HG03159 (cell line): Measurements from ENCODE around the gene HOXA5.

Experiments
- ATAC-seq: cut with Tn5 transposase; IDR thresholded peaks from one replicate; pipeline ENCODE4 v1.9.1; 2021; ENCODE audit warnings: mild to moderate bottlenecking, moderate library complexity; ENCODE audit not compliant: unreplicated experiment

HOXA5 gene

DNA sequence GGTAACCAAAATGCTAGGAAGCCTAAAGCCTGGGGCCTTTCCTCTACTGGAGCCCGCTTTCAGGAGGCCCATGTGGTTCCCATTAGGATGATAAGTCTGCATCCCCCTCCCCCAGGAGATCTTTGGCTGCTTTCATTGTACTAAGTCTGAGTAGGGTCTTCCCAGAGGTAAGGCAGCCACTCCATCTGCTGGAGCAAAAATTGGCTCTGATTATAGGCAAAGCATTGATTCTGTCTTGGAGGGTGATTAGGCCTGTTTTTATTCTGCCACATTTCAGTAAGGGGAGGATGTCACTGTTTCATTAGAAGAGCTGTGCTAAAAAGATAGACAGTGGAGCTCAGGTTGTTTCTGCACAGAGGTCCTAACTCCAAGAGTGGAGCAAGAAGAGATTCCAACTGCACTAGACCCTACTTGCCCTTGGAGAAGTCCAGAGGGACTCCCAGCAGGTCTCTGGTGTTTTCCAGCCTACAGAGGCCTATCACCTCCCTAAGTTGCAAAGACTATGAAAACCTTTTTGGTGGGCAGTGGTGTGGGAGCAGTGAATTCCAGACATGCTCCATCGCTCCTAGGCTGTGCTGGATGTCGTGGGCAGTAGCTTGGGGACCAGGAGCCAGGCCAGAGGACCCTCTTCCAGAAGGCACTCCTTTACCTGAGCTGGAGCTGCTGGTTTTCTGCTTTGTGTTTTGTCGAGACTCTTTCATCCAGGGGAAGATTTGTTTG is 33.9 kb downstream of the HOXA5 start:
- no peak for ATAC-seq

DNA sequence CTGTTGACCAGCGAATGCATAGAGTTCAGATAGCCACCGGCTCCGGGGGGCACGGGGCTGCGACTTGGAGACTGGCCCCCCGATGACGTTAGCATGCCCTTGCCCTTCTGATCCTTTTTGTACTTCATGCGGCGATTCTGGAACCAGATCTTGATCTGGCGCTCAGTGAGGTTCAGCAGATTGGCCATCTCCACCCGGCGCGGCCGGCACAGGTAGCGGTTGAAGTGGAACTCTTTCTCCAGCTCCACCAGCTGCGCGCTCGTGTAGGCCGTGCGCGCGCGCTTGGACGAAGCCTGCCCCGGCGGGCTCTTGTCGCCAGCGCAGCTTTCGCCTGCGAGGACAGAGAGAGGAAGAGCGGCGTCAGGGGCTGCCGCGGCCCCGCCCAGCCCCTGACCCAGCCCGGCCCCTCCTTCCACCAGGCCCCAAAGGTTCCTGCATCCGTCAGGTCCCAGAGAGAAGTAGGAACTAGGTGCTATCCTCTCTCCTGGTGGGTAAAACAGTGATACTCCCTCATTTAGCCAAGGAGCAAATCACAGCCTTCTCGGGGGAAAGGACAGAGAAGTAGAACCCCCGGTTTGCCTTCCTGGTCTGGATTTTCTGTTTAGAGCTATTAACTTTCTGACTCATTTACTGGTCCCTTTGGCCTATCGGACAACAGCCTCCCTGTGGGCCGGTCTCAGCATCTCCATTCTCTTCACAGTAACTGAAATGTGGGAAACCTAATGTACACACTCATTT is 34.9 kb downstream of the HOXA5 start:
- no peak for ATAC-seq

DNA sequence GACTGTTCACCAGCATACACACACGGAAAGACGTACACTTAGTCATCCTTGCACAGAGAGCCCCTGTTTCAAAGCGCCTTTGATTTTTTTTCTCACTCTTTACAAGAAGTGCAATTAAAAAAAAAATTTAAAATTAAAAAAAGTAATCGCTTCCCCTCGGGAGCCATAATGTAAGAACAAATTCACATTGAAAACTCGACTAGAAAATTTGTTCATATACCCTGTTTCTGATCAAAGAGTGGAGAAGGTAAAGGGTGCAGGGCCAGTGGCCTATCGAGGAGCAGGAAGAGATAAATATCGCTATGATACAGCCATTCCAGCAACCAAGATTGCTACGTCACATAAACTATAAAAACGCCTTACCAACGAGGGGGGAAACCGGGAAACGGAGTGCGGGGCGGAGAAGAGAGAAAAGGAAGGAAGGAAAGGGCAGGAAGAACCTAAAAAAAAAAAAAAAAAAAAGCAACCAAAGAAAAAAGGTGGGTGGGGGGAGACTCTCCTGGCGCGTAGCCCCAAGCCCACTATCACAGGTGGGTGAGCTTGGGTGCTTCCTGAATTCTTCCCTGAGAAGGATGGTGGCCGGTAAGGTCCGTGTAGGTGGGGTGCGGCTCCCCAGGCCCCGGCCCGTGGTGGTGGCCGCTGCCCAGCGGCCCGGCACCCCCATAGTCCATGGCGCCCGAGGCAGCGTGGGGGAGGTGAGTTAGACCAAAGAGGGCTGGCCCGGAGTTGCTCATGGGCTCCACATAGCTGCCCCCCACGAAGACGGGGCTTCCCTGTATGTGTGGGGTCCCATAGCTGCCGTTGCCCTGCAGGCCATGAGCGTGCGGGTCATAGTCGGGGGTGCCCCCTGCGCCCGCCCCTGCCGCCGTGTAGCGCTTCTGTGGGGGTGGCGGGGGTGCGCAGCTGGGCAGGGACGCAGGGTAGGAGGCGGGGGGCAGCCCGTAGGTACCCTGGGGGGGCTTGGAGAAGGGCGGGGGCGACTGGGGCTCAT is 35.8 kb downstream of the HOXA5 start:
- no peak for ATAC-seq

DNA sequence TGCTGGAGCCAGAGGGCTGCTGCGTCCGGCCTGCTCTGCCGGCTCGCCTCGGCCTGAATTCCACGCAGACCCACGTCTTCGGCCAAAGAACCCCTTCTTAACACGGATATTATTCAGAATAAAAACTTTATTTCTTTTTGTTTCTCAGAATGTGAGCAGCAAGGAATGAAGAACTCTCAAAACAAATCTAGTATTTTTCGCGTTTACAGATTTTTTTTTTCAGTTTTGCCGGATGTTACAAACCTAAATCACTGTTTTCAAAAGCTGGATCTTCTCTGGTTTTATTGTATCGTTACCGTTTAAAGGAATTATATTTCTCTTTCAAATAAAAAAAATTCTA is 36.6 kb downstream of the HOXA5 start:
- no peak for ATAC-seq

DNA sequence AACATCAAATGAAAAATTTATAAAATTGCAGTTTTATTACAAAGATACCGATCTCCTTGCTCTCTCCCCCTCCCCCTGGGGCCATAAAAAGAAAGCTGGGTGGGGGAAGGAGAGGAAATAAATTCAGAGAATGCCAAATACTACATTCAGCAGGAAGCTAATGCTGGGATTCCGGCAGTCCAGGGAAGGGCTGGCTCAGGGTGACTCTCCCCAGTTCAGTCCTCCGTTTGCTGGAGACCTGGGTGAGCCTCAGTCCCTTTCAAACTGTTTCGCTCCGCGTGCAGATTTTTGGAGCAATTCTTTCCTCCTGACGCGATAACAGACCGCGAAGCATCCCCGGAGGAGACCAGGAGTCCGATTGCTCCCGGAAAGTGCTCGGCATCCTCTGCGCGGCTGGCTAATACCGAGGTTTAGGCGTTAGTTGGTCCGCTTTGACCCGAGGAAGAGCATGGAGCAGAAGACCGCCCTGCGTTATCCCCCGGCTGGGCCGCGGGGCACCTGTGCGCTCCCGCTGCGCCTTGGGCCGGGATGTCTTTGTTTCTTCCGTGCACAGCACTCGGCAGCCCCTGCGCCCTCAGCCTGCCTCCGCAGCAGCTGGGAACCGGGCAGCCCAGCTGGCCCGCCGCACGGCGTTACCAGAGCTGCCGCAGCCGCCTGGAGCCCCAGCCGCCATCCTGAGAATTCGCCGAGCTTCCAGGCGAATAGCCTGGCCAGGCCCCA is 37.1 kb downstream of the HOXA5 start:
- ATAC-seq = no peak

DNA sequence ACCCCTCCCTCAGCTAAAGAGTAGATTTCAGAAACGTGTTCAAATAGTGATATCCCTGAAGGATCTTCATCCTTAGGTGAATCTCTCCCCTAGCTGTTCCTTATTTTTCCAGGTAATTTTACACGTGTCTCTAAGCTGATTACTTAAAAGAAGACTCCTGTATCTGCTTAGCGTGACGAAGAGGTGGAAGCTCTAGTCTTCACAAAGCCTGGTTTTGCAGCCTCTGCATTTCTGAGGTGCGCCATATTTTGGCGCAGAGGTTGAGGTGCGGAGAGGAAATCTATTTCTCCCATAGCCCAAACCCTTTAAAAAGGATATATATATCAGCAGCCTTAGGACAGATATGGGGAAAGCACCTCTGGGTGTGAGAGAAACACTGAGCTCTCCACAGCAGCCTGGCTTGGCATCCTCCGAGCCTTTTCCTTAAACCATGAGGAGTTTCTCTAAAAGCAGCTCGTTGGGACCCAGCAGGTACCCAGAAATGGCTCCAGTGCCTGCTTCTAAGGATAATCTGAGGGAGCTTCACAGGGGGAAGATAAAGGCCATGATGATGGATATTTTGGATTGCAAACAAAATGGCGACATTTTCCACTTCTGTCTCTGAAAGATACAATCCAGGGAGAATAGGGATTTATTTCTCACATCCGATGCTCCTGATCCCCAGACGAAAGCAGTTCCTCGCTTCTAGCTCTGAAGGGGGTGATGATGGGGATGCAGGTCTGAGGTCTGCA is 38.0 kb downstream of the HOXA5 start:
- ATAC-seq = no peak

DNA sequence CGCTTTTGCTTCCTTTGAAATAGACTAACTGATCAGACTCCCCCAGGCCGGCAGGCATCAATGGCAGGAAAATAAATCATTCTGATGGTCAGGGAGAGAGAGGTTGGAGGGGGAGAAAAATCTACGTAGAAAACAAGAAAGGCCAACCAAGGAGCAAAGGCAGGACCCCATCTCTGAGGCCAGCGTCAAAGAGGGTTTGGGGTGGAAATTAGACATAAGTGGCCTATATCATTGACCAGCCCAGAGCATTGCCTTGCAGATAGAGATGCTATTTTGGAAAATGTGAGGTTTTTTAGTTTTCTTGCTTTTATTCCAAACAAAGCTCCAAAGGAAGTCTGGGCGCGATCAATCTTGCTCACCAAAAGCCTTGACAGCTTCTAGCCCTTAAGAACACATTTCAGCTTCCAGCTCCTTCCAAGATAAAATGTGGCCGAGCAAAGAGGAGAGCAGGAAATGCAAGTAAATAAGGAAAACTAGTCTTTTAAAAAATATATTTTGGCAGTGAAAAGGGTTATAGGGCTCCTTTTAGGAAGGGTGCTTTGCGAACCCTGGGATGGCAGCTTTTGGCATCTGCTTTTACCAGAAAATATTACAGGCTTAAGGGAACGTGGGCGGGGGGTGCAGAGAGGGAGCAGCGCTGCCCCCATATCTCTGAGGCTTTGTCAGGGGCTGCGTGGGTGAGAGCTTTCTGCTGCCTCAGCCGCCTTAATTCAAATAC is 39.0 kb downstream of the HOXA5 start:
- ATAC-seq = no peak

DNA sequence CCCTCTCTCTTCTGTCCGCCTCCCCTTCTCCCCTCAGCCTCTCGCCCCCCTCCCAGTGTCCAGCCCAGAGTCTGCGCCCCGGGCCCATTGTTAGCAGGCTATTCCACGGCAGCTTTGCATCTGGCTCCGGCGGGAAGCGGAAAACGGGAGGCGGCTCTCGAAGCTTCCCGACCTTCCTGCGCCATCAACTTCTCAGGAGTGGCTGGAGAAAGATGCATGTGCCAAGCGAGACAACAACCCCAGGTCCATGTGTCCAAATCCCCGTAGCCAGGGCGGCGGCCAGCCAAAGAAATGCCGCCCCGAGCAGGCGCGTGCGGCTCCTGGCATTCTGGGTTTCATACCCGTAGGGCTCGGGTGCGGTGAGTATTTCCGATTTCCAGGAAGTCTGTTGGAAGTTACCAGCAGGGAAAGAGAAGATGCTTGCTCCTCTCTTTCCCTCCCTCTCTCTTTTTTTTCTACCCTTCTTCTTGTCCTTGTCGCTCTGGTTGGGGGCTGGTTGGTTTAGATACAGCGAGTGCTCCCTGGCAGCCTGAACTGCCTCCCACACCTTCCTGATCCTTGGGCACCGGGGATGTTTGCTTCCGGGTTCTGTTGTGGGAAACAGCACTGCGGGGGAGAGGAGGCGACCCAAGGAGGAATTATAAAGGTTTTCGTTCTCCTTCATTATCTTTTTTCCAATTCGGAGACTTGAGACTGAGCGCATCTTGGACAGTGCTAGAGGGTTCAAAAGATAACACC is 39.8 kb downstream of the HOXA5 start:
- no peak for ATAC-seq

DNA sequence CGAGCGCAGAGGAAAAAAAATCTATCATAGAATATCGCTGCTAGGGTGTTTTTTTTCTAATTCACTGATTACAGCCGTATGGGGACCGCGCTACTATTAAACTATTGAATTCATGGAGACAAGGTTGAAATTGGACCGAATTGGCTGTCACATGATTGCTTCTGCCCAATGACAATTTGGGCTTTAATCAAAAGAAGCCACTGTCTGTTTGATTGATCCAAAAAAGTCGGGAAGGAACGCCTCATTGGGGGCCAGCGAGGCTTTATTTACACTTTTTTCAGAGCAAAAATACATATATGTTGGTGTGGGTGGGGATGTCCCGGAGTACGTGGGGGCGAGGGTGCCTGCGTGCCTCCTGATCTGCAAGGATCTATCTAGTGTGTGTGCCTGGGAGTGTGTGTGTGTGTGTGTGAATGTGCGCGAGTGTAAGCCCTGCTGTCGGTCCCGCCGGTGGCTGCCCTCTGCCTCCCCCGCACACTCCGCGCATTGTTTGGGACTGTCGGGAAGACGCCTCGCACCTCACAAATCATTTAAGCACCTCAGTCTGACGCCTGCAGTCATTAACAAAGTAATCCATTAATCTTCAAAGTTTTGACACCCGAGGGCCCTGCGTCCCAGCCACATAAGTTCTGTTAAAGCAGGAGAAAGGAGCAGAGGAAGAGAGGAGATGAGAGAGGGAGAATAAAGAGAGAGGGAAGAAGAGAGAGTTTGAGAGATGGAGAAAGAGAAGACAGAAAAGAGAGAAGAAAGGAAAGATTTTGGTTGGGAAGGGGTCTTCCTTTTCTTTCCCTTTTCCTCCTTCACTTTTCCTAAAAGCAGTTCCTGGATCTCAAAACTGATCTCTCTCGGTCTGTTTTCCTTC is 40.7 kb downstream of the HOXA5 start, which contains the start of gene HOXA2:
Gene HOXA2, minus strand, starts transcription at position 103 of the 862 bp plus-strand sequence. CDS start 183 bp downstream, outside the sequence.
- no peak for ATAC-seq

DNA sequence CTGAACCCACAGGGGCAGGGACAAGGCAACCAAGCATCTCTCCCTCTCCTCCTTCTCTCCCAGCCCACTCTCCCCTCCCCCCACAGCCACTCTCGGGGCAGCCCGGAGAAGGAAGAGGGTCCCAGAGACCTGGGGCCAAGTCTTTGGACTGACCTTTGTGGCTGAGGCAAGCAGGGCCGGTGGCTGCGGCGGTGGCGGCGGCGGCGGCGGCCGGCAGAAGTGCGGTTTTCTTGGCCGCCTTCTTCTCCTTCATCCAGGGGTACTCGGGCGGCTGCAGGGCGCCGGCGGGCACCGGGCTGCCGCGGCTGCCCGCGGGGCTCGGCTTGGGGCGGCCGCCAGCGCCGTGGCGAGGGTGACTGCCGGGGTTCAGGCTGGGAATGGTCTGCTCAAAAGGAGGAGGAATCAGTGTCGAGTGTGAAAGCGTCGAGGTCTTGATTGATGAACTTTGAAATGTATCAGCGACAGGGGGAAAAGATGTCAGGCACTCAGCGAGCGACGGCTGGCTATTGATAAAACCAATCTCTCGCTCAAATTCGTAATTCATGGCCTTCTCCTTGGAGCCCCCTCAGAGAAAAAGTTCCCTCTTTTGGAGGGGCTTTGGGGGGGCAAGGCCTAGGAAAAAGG is 41.4 kb downstream of the HOXA5 start:
- no peak for ATAC-seq

DNA sequence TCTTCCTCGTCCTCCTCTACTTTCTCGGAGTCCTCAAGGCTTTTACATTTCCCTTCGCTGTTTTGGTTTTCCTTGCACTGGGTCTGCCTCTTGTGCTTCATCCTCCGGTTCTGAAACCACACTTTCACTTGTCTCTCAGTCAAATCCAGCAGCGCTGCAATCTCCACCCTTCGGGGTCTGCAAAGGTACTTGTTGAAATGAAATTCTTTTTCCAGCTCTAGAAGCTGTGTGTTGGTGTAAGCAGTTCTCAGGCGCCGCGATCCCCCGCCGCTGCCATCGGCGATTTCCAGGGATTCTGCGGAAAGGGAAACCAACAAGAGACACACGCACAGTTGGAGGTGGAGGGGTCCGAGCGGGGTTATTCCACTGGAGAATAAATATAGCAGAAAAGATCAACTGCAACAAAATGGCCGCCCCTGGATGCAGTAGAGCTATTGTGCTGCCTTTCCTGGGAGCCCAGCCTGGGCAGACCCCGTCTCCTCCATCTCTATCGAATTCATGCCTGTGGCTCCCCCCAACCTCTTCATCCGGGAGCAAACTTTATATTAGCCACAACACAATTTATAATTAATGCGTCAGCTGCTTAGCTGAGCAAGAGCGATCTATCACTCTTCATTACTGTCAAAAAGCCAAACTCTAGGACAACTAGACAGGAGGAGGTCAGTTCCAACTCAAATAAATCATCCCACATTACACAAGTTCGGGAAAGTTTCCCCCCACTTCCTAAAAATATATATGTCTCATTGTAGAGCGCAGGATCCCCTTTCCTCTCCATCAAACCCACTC is 42.1 kb downstream of the HOXA5 start:
- no peak for ATAC-seq

DNA sequence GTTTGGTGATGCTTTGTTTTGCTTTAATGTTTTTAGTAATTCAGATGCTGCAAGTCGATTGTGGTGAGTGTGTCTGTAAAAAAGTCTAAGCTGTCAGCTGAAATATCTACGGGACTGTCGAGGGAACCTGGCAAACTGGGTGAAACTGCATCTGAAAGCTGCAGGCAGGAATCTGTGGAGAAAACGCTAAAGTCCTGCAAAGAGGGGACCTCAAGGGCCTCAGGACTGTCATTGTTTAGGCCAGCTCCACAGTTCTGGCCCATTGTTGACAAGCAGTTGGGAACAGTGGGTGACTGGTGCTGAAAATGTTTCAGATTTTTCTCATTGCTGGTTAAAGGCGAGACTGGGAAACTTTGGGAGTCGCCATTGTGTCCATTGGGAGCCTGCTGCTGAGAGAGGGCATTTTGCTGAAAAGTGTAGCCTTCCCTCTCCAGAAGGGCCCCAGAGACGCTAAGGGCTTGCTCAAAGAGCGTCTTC is 42.7 kb downstream of the HOXA5 start:
- no peak for ATAC-seq

DNA sequence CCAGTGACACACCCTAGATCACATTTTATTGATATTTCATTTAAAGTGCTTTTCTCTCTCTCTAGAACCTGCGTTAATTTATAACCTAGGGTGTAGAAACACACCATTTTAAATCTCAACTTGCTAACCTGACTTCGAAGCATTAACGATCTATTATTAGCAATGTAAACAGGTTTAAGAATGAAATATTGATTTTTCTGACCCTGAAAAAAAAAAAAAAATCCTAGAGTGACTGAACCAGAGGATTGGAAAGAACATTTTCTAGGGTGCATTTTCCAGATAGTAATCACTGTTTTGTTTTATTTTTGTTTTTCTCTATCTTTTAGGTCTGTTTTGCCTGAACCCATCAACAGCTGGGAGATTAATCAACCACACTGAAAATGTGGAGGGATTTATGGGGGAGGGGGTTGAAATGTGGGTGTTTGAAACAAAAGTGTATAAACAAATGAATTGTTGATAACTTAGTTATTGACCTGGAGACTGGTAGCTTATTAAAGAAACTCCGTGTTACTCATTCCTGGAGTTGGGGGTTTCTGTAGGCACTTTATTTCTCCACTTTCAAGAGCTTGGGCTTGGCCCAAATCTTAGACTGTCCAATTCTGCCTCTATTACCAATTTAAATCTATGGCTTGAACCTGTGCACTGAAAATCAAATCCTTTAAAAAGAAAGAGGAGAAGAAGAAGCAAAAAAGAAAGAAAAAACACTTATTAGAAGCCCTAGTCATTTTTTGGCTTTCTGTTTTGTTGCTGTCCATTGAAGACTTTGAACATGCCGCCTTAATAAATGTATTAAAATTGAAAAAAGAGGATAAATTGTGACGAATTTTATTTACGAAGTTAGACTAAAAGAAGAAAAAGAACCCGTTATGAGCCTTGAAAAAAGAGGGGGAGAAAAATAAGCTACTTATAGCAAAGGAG is 43.8 kb downstream of the HOXA5 start:
- no peak for ATAC-seq

DNA sequence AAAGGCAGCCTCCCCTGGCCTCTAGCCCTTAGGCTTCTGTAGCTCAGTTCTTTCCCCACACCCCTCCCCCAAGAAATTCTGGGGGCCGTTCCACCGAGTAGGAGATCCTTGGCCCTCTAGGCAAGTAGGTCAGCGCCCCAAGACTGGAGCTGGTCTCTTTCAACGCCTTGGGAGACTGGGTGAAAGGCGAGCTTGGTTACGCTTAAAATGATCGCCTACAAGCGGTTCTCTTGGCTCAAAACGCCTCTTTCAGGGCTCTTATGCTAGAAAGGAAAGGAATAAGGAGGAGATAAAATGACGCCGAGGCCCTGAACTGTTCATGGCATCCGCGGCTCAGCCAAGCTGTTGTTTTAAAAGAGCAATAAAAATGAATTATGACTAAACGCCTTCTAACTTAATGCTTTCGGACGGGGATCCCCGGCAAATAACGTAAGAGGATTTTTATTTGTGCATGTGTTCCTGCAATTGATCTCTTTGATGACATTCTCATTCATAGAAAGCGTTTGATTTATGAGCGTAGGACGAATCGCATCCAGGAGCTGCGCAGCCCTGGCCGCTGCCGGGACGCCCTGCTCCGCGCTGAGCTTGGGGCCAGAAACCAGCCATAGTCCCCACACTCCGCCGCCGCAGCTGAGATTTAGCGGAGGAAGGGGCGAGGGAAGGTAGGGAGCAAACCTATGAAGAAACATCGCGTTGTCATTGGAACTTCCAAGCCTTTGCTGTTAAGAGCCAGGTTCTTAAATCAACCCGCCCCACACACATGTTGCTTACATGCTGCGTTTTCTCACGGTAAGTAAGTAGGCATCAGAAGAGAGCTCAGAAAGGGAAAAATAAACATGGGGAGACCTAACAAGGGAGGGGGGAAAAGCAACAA is 44.7 kb downstream of the HOXA5 start:
- no peak for ATAC-seq
